A673 (cell line): ENCODE measurements around the gene HSP90AB1.

ENCODE experiments used
- EZH2 ChIP-seq: fragments of 200-600 bp; sonication (generic); IDR thresholded peaks from 2 replicates; pipeline ENCODE4 v1.6.1; 2017; ENCODE audit warnings: borderline replicate concordance, low read depth, mild to moderate bottlenecking, mixed read lengths, antibody characterized with exemption, low read length; ENCODE audit not compliant: poor library complexity, severe bottlenecking
- TF ChIP-seq, protein P1 (sequence below): fragments of 300-800, 200-600 bp; sonication (generic); conservative IDR thresholded peaks from 2 replicates; pipeline ENCODE4 v1.5.1; 2017; ENCODE audit warnings: low read depth, mild to moderate bottlenecking, antibody characterized with exemption, low read length, moderate library complexity, mixed read lengths

DNA sequence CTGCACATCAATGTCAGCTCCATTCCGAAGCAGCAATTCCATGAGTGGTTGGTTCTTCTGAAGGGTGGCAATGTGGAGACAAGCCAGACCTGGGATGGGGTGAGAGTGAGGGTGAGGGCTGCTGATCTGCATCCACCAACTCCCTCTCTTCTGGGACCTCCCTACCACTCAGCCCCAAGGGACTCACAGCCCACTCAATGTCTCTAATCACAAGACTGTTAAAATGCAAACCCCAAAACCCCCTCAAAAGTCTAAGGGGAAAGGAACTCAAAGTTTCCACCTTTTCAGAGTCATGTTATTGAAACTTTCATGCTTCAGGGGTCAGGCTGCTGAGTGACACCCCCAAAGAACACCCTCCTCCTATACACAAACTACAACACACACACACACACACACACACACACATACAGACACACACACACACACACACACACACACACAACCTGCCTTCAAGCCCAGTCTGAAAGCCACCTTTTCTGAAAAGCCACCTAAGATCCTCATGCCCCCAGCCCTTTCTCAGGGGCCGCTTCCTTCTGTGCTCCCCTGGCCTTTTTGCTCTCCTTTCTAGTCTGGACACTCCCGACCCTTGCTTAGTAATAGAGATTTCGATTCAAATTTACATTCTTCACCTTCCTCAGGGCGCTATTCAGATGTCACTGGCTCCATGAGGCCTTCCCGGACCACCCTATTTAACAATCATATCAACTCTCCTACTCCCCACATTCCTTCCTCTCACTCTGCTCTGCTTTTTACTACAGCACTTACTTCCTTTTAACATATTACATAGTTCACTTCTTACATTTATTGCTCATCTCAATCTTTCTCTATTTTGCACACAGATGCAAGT, 13.8 kb downstream of the HSP90AB1 start:
- TF ChIP-seq, protein P1, sequence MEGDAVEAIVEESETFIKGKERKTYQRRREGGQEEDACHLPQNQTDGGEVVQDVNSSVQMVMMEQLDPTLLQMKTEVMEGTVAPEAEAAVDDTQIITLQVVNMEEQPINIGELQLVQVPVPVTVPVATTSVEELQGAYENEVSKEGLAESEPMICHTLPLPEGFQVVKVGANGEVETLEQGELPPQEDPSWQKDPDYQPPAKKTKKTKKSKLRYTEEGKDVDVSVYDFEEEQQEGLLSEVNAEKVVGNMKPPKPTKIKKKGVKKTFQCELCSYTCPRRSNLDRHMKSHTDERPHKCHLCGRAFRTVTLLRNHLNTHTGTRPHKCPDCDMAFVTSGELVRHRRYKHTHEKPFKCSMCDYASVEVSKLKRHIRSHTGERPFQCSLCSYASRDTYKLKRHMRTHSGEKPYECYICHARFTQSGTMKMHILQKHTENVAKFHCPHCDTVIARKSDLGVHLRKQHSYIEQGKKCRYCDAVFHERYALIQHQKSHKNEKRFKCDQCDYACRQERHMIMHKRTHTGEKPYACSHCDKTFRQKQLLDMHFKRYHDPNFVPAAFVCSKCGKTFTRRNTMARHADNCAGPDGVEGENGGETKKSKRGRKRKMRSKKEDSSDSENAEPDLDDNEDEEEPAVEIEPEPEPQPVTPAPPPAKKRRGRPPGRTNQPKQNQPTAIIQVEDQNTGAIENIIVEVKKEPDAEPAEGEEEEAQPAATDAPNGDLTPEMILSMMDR = no peak
- no peak for TF ChIP-seq EZH2
